OCI-LY1 (cell line): ENCODE data around the gene SEL1L2.

Experiments
- H2AFZ ChIP-seq: fragments of 200-600 bp; sonication (generic), shearing (Covaris generic); 2 replicates; pipeline ENCODE4 v1.6.0; 2014; ENCODE audit warnings: antibody characterized with exemption, mild to moderate bottlenecking, low read length
- H3F3A ChIP-seq: fragments of 200-600 bp; sonication (generic), shearing (Covaris generic); 2 replicates; pipeline ENCODE4 v1.6.0; 2014; ENCODE audit warnings: mild to moderate bottlenecking, antibody characterized with exemption, low read length, moderate library complexity; ENCODE audit not compliant: insufficient read depth
- H3K27ac ChIP-seq: fragments of 200-600 bp; sonication (generic); 2 replicates; pipeline ENCODE4 v1.5.1; 2014; ENCODE audit warnings: low read length, mixed run types, mild to moderate bottlenecking, low read depth; ENCODE audit not compliant: poor library complexity, severe bottlenecking
- H3K27me3 ChIP-seq: fragments of 200-600 bp; sonication (generic); 2 replicates; pipeline ENCODE4 v1.6.0; 2014; ENCODE audit warnings: antibody characterized with exemption, mild to moderate bottlenecking, low read length, moderate library complexity; ENCODE audit not compliant: insufficient read depth
- H3K36me3 ChIP-seq: fragments of 200-600 bp; sonication (generic); 2 replicates; pipeline ENCODE4 v1.6.1; 2014; ENCODE audit warnings: mild to moderate bottlenecking, antibody characterized with exemption, low read length, moderate library complexity, mixed read lengths; ENCODE audit not compliant: insufficient read depth
- H3K4me1 ChIP-seq: fragments of 200-600 bp; sonication (generic); 2 replicates; pipeline ENCODE4 v1.5.1; 2014; ENCODE audit warnings: mild to moderate bottlenecking, low read length, moderate library complexity; ENCODE audit not compliant: insufficient read depth, severe bottlenecking
- H3K4me2 ChIP-seq: fragments of 200-600 bp; sonication (generic), shearing (Covaris generic); 2 replicates; pipeline ENCODE4 v1.6.1; 2014; ENCODE audit warnings: low read length
- H3K4me3 ChIP-seq: fragments of 200-600 bp; sonication (generic); 2 replicates; pipeline ENCODE4 v1.5.1; 2014; ENCODE audit warnings: low read length, low read depth, mild to moderate bottlenecking, mixed read lengths; ENCODE audit not compliant: poor library complexity, severe bottlenecking
- H3K79me2 ChIP-seq: fragments of 200-600 bp; shearing (Covaris generic); 2 replicates; pipeline ENCODE4 v1.6.1; 2016; ENCODE audit warnings: mixed run types, low read length, mixed read lengths; ENCODE audit not compliant: insufficient read depth
- H3K9ac ChIP-seq: fragments of 200-600 bp; sonication (generic), shearing (Covaris generic); 2 replicates; pipeline ENCODE4 v1.6.1; 2014; ENCODE audit warnings: mild to moderate bottlenecking, low read length, mixed read lengths
- H3K9me2 ChIP-seq: fragments of 200-600 bp; sonication (generic), shearing (Covaris generic); 2 replicates; pipeline ENCODE4 v1.6.1; 2014; ENCODE audit warnings: low read depth, mild to moderate bottlenecking, low read length, mixed read lengths
- H3K9me3 ChIP-seq: fragments of 200-600 bp; shearing (Covaris generic); 2 replicates; pipeline ENCODE4 v1.6.1; 2014; ENCODE audit warnings: low read length, mixed read lengths
- H4K20me1 ChIP-seq: fragments of 200-600 bp; sonication (generic), shearing (Covaris generic); 2 replicates; pipeline ENCODE4 v1.6.0; 2016; ENCODE audit warnings: mild to moderate bottlenecking, low read length; ENCODE audit not compliant: insufficient read depth
- EZH2 ChIP-seq: fragments of 200-600 bp; sonication (generic), shearing (Covaris generic); IDR thresholded peaks from 2 replicates; pipeline ENCODE4 v1.8.0; 2017; ENCODE audit warnings: borderline replicate concordance, mixed run types, mild to moderate bottlenecking, antibody characterized with exemption, low read length, moderate library complexity, mixed read lengths
- TF ChIP-seq, protein P1 (sequence below): fragments of 200-600 bp; sonication (generic), shearing (Covaris generic); IDR thresholded peaks from 2 replicates; pipeline ENCODE4 v1.5.1; 2017; ENCODE audit warnings: mild to moderate bottlenecking, antibody characterized with exemption, low read length, moderate library complexity, mixed read lengths

SEL1L2 gene

GRCh38 chr20:13868331-13868730 lies 122.1 kb downstream of the SEL1L2 start:
- Histone ChIP-seq H3K4me3 (no peak overlapping the region), H2AFZ (no peak overlapping the region), H3K27ac (no peak overlapping the region), H3K9me2 (no peaks in the 10 kb centered on the region), H3K36me3 (no peaks in the 10 kb centered on the region), H3K79me2 (no peaks in the 10 kb centered on the region), H3K9ac (no peak overlapping the region), H3K4me1 (no peaks in the 10 kb centered on the region), H3K9me3 (no peaks in the 10 kb centered on the region), H3F3A (no peaks in the 10 kb centered on the region), H3K4me2 (no peak overlapping the region), H3K27me3 (no peaks in the 10 kb centered on the region), H4K20me1 (no peaks in the 10 kb centered on the region)
- no peak for TF ChIP-seq EZH2
- TF ChIP-seq, protein P1, sequence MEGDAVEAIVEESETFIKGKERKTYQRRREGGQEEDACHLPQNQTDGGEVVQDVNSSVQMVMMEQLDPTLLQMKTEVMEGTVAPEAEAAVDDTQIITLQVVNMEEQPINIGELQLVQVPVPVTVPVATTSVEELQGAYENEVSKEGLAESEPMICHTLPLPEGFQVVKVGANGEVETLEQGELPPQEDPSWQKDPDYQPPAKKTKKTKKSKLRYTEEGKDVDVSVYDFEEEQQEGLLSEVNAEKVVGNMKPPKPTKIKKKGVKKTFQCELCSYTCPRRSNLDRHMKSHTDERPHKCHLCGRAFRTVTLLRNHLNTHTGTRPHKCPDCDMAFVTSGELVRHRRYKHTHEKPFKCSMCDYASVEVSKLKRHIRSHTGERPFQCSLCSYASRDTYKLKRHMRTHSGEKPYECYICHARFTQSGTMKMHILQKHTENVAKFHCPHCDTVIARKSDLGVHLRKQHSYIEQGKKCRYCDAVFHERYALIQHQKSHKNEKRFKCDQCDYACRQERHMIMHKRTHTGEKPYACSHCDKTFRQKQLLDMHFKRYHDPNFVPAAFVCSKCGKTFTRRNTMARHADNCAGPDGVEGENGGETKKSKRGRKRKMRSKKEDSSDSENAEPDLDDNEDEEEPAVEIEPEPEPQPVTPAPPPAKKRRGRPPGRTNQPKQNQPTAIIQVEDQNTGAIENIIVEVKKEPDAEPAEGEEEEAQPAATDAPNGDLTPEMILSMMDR, result no peak

DNA sequence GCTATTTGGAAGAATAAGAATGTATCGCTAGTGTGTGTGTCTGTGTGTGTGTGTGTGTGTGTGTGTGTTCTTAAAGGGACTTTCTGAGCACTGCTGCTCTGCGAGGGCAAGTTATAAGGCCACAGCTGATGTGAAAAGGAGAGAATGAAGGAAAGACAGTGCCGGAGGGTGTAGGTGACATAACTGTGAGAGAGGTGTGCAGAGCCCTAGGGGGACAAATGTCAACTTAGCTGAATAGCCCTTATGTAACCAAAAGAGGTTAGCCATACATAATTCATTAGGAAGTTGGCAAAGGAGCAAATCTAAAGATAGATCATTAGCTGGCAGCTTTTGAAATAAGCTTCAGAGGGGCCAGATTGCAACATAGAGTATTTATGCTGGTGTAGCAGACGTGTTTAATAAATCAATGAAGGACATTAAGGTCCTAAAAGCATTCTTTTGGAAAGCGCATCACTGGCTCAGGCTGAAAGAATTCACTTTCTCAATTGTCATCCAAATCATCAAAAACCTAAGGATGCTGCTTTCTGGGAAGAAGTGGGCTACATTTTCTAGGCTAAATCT lies 124.5 kb downstream of the SEL1L2 start:
- no peaks in the 10 kb centered on the region for H3K27me3 ChIP-seq
- H3K4me3 ChIP-seq, result no peak overlapping the region
- H3K79me2 ChIP-seq, result no peaks in the 10 kb centered on the region
- H3K9me2 ChIP-seq, result no peaks in the 10 kb centered on the region
- TF ChIP-seq, protein P1, result no peak
- no peak for TF ChIP-seq EZH2
- H4K20me1 ChIP-seq, result no peaks in the 10 kb centered on the region
- H3K4me2 ChIP-seq, result no peak overlapping the region
- H3K27ac ChIP-seq, result no peak overlapping the region
- no peaks in the 10 kb centered on the region for H3K9me3 ChIP-seq
- no peak overlapping the region for H3K9ac ChIP-seq
- H3K36me3 ChIP-seq, result no peaks in the 10 kb centered on the region
- H3K4me1 ChIP-seq, result no peaks in the 10 kb centered on the region
- no peak overlapping the region for H2AFZ ChIP-seq
- H3F3A ChIP-seq, result no peaks in the 10 kb centered on the region

- no peak overlapping the region for H3K9ac ChIP-seq
- H3K4me2 ChIP-seq, result no peak overlapping the region
- H2AFZ ChIP-seq, result no peak overlapping the region
- H3K9me2 ChIP-seq, result no peaks in the 10 kb centered on the region
- no peaks in the 10 kb centered on the region for H4K20me1 ChIP-seq
- no peaks in the 10 kb centered on the region for H3K4me1 ChIP-seq
- H3K27me3 ChIP-seq, result no peaks in the 10 kb centered on the region
- H3K27ac ChIP-seq, result no peak overlapping the region
- TF ChIP-seq, protein P1, result no peak
- no peak for TF ChIP-seq EZH2
- no peaks in the 10 kb centered on the region for H3K79me2 ChIP-seq
- H3F3A ChIP-seq, result no peaks in the 10 kb centered on the region
- no peaks in the 10 kb centered on the region for H3K9me3 ChIP-seq
- H3K4me3 ChIP-seq, result no peak overlapping the region
- H3K36me3 ChIP-seq, result no peaks in the 10 kb centered on the region
Measured at GRCh38 chr20:13865156-13865555, 125.3 kb downstream of the SEL1L2 start.
